HEK293 (cell line): ENCODE data around the gene KLF13.

Source experiments
- CTCF ChIA-PET: fragments of 350-600 bp; formaldehyde crosslinking; extraction: SDS; loops from one replicate; lab custom pipeline; 2021; ENCODE audit warnings: antibody characterized with exemption; lab: Yijun Ruan, JAX
- POLR2A ChIA-PET: fragments of 300-600 bp; formaldehyde crosslinking; extraction: SDS; loops from one replicate; lab custom pipeline; 2020; ENCODE audit warnings: antibody characterized with exemption, inconsistent platforms; lab: Yijun Ruan, JAX
- H3K27ac ChIP-seq: fragments of 200-500 bp; sonication (Bioruptor generic); 2 replicates; pipeline ENCODE4 v1.5.1; 2014; ENCODE audit warnings: low read depth, low read length, control low read depth, inconsistent platforms; ENCODE audit errors: extremely low read depth
- H3K36me3 ChIP-seq, 2 experiments: fragments of 200-500 bp in 1 of 2; sonication (Bioruptor generic) in 1 of 2; 1 replicate in 1 of 2; 2 replicates in 1 of 2; pipeline ENCODE4 v1.5.1; 2014 to 2017; ENCODE audit warnings: inconsistent platforms in 2 of 2, low read length in 2 of 2; ENCODE audit not compliant: control insufficient read depth in 2 of 2, insufficient read depth in 1 of 2
- H3K4me1 ChIP-seq: fragments of 200-500 bp; sonication (Bioruptor generic); 2 replicates; pipeline ENCODE4 v1.5.1; 2014; ENCODE audit warnings: mild to moderate bottlenecking, low read length, inconsistent platforms; ENCODE audit not compliant: control insufficient read depth, insufficient read depth
- H3K4me3 ChIP-seq: 2 replicates; pipeline ENCODE4 v1.5.1; 2011; ENCODE audit warnings: low read depth, mild to moderate bottlenecking, control low read depth, low read length, moderate library complexity
- H3K9me3 ChIP-seq: fragments of 200-500 bp; sonication (Bioruptor generic); 2 replicates; pipeline ENCODE4 v1.5.1; 2014; ENCODE audit warnings: low read depth, low read length, inconsistent platforms; ENCODE audit not compliant: control insufficient read depth, insufficient read depth
- ATF2 ChIP-seq: fragments of 450-650 bp; formaldehyde crosslinking; IDR thresholded peaks from 2 replicates; pipeline ENCODE4 v1.5.1; 2016; ENCODE audit warnings: missing biosample characterization, missing genetic modification characterization, low read depth
- KLF10 ChIP-seq: fragments of 450-650 bp; IDR thresholded peaks from 2 replicates; pipeline ENCODE4 v1.5.1; 2018; ENCODE audit warnings: missing biosample characterization, mild to moderate bottlenecking, missing genetic modification characterization
- KLF16 ChIP-seq: fragments of 450-650 bp; formaldehyde crosslinking; IDR thresholded peaks from 2 replicates; pipeline ENCODE4 v1.5.1; 2017; ENCODE audit warnings: missing biosample characterization, missing genetic modification characterization
- KLF17 ChIP-seq: fragments of 450-650 bp; formaldehyde crosslinking; IDR thresholded peaks from 2 replicates; pipeline ENCODE4 v1.5.1; 2016; ENCODE audit warnings: missing biosample characterization, missing genetic modification characterization
- KLF8 ChIP-seq: fragments of 450-650 bp; formaldehyde crosslinking; IDR thresholded peaks from 2 replicates; pipeline ENCODE4 v1.5.1; 2016; ENCODE audit warnings: missing biosample characterization, missing genetic modification characterization
- MEIS1 ChIP-seq: sonication (generic); formaldehyde crosslinking; IDR thresholded peaks from 2 replicates; pipeline ENCODE4 v1.8.1; 2022; ENCODE audit warnings: missing genetic modification reagents, mild to moderate bottlenecking, borderline replicate concordance
- SCRT1 ChIP-seq: fragments of 450-650 bp; formaldehyde crosslinking; IDR thresholded peaks from 2 replicates; pipeline ENCODE4 v1.5.1; 2016; ENCODE audit warnings: missing biosample characterization, missing genetic modification characterization, borderline replicate concordance
- SETDB1 ChIP-seq: IDR thresholded peaks from one replicate; pipeline ENCODE4 v1.6.1; 2017; ENCODE audit warnings: mild to moderate bottlenecking, low read length, moderate library complexity, mixed read lengths; ENCODE audit not compliant: insufficient read length
- ZNF132 ChIP-seq: fragments of 450-650 bp; formaldehyde crosslinking; IDR thresholded peaks from 2 replicates; pipeline ENCODE4 v1.5.1; 2017; ENCODE audit warnings: missing biosample characterization, missing genetic modification characterization, borderline replicate concordance
- ZNF133 ChIP-seq: fragments of 450-650 bp; formaldehyde crosslinking; IDR thresholded peaks from 2 replicates; pipeline ENCODE4 v1.5.1; 2016; ENCODE audit warnings: missing biosample characterization, missing genetic modification characterization
- ZNF148 ChIP-seq: fragments of 450-650 bp; formaldehyde crosslinking; IDR thresholded peaks from 2 replicates; pipeline ENCODE4 v1.5.0; 2017; ENCODE audit warnings: missing biosample characterization, missing genetic modification characterization, borderline replicate concordance
- ZNF18 ChIP-seq: fragments of 450-650 bp; formaldehyde crosslinking; IDR thresholded peaks from 2 replicates; pipeline ENCODE4 v1.5.1; 2016; ENCODE audit warnings: missing biosample characterization, missing genetic modification characterization
- ZNF366 ChIP-seq: fragments of 450-650 bp; formaldehyde crosslinking; conservative IDR thresholded peaks from 2 replicates; pipeline ENCODE4 v1.5.1; 2016; ENCODE audit warnings: missing biosample characterization, missing genetic modification characterization
- ZNF391 ChIP-seq: fragments of 450-650 bp; formaldehyde crosslinking; IDR thresholded peaks from 2 replicates; pipeline ENCODE4 v1.5.1; 2016; ENCODE audit warnings: low read depth, missing biosample characterization, missing genetic modification characterization, borderline replicate concordance
- ZNF394 ChIP-seq: fragments of 450-650 bp; formaldehyde crosslinking; IDR thresholded peaks from 2 replicates; pipeline ENCODE4 v1.5.1; 2016; ENCODE audit warnings: missing biosample characterization, missing genetic modification characterization, mild to moderate bottlenecking, moderate library complexity, borderline replicate concordance
- ZNF610 ChIP-seq: fragments of 450-650 bp; formaldehyde crosslinking; IDR thresholded peaks from 2 replicates; pipeline ENCODE4 v1.5.1; 2016; ENCODE audit warnings: missing biosample characterization, missing genetic modification characterization, borderline replicate concordance
- ZNF623 ChIP-seq: fragments of 450-650 bp; formaldehyde crosslinking; IDR thresholded peaks from 2 replicates; pipeline ENCODE4 v1.5.1; 2016; ENCODE audit warnings: missing biosample characterization, missing genetic modification characterization
- ZNF626 ChIP-seq: fragments of 450-650 bp; sonication (Bioruptor Pico); formaldehyde crosslinking; IDR thresholded peaks from 2 replicates; pipeline ENCODE4 v1.5.1; 2018; ENCODE audit warnings: missing biosample characterization, missing genetic modification characterization, inconsistent platforms
- ZNF664 ChIP-seq: fragments of 450-650 bp; formaldehyde crosslinking; IDR thresholded peaks from 2 replicates; pipeline ENCODE4 v1.5.1; 2016; ENCODE audit warnings: missing biosample characterization, missing genetic modification characterization
- ZNF792 ChIP-seq: fragments of 450-650 bp; formaldehyde crosslinking; IDR thresholded peaks from 2 replicates; pipeline ENCODE4 v1.5.1; 2016; ENCODE audit warnings: missing biosample characterization, missing genetic modification characterization
- ZNF837 ChIP-seq: fragments of 450-650 bp; formaldehyde crosslinking; IDR thresholded peaks from 2 replicates; pipeline ENCODE4 v1.5.1; 2016; ENCODE audit warnings: missing biosample characterization, missing genetic modification characterization
- ZXDB ChIP-seq: fragments of 450-650 bp; formaldehyde crosslinking; IDR thresholded peaks from 2 replicates; pipeline ENCODE4 v1.5.1; 2016; ENCODE audit warnings: missing biosample characterization, missing genetic modification characterization
- TF ChIP-seq, protein P1 (sequence below): fragments of 450-650 bp; formaldehyde crosslinking; IDR thresholded peaks from 2 replicates; pipeline ENCODE4 v1.5.1; 2017; ENCODE audit warnings: missing biosample characterization, missing genetic modification characterization
- TF ChIP-seq, protein P2 (sequence below): fragments of 450-650 bp; formaldehyde crosslinking; IDR thresholded peaks from 2 replicates; pipeline ENCODE4 v1.5.1; 2016; ENCODE audit warnings: missing biosample characterization, missing genetic modification characterization

The KLF13 gene

GRCh38 chr15:31300208-31300661 is 26.4 kb upstream of the KLF13 start:
- no peak overlapping the region for H3K4me3 ChIP-seq
- H3K4me1 ChIP-seq, result no peaks in the 10 kb centered on the region; the same call in 1 of the 2 replicates
- POLR2A ChIA-PET, result no interaction called here
- no peak for TF ChIP-seq ZNF837
- no peak for TF ChIP-seq ZNF792
- no peak for TF ChIP-seq ZNF394 (tag by site-specific recombination)
- TF ChIP-seq ZNF366, result no peak
- TF ChIP-seq ZNF626 (tag by site-specific recombination), result no peak
- no peak for TF ChIP-seq ZNF391 (tag by site-specific recombination)
- TF ChIP-seq ZNF148 (tag by site-specific recombination), result no peak
- TF ChIP-seq ATF2 (tag by site-specific recombination), result no peak
- no peak for TF ChIP-seq ZNF132
- TF ChIP-seq, protein P1, sequence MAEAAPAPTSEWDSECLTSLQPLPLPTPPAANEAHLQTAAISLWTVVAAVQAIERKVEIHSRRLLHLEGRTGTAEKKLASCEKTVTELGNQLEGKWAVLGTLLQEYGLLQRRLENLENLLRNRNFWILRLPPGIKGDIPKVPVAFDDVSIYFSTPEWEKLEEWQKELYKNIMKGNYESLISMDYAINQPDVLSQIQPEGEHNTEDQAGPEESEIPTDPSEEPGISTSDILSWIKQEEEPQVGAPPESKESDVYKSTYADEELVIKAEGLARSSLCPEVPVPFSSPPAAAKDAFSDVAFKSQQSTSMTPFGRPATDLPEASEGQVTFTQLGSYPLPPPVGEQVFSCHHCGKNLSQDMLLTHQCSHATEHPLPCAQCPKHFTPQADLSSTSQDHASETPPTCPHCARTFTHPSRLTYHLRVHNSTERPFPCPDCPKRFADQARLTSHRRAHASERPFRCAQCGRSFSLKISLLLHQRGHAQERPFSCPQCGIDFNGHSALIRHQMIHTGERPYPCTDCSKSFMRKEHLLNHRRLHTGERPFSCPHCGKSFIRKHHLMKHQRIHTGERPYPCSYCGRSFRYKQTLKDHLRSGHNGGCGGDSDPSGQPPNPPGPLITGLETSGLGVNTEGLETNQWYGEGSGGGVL (tag by site-specific recombination), result no peak
- TF ChIP-seq MEIS1 (CRISPR knock-in tag), result no peak
- no peak for TF ChIP-seq ZNF133
- TF ChIP-seq KLF17 (tag by site-specific recombination), result no peak
- TF ChIP-seq ZNF623 (tag by site-specific recombination), result no peak
- TF ChIP-seq ZNF664 (tag by site-specific recombination), result no peak
- TF ChIP-seq, all 188 proteins: peak for 0
- CTCF ChIA-PET, result interaction anchor here (1.0 kb wide), 1 partner anchor 85 kb away, joined by 3 read pairs; no protein-coding TSS in a partner anchor
- no peaks in the 10 kb centered on the region for H3K36me3 ChIP-seq
- no peak overlapping the region for H3K27ac ChIP-seq
- no peaks in the 10 kb centered on the region for H3K9me3 ChIP-seq

- no peak overlapping the region for H3K4me3 ChIP-seq
- H3K36me3 ChIP-seq, result no peaks in the 10 kb centered on the region
- H3K9me3 ChIP-seq, result no peaks in the 10 kb centered on the region
- ChIA-PET CTCF (interaction anchor here (1.0 kb wide), 1 partner anchor 86 kb away, joined by 3 read pairs; no protein-coding TSS in a partner anchor), POLR2A (no interaction called here)
- H3K27ac ChIP-seq, result no peak overlapping the region
- no peaks in the 10 kb centered on the region; the same call in 1 of the 2 replicates for H3K4me1 ChIP-seq
- TF ChIP-seq KLF16 (tag by site-specific recombination) (no peak), ZXDB (tag by site-specific recombination) (no peak), SCRT1 (tag by site-specific recombination) (no peak), ZNF626 (tag by site-specific recombination) (no peak), KLF8 (tag by site-specific recombination) (no peak), ZNF18 (tag by site-specific recombination) (no peak), SETDB1 (no peak), KLF10 (tag by site-specific recombination) (no peak), ZNF610 (no peak)
- TF ChIP-seq, protein P2, sequence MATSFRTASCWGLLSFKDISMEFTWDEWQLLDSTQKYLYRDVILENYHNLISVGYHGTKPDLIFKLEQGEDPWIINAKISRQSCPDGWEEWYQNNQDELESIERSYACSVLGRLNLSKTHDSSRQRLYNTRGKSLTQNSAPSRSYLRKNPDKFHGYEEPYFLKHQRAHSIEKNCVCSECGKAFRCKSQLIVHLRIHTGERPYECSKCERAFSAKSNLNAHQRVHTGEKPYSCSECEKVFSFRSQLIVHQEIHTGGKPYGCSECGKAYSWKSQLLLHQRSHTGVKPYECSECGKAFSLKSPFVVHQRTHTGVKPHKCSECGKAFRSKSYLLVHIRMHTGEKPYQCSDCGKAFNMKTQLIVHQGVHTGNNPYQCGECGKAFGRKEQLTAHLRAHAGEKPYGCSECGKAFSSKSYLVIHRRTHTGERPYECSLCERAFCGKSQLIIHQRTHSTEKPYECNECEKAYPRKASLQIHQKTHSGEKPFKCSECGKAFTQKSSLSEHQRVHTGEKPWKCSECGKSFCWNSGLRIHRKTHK (tag by site-specific recombination), result no peak
Observed at GRCh38 chr15:31300981-31301672, 25.5 kb upstream of the KLF13 start.
